Measurements from ENCODE around the gene RNU6-9.

DNA sequence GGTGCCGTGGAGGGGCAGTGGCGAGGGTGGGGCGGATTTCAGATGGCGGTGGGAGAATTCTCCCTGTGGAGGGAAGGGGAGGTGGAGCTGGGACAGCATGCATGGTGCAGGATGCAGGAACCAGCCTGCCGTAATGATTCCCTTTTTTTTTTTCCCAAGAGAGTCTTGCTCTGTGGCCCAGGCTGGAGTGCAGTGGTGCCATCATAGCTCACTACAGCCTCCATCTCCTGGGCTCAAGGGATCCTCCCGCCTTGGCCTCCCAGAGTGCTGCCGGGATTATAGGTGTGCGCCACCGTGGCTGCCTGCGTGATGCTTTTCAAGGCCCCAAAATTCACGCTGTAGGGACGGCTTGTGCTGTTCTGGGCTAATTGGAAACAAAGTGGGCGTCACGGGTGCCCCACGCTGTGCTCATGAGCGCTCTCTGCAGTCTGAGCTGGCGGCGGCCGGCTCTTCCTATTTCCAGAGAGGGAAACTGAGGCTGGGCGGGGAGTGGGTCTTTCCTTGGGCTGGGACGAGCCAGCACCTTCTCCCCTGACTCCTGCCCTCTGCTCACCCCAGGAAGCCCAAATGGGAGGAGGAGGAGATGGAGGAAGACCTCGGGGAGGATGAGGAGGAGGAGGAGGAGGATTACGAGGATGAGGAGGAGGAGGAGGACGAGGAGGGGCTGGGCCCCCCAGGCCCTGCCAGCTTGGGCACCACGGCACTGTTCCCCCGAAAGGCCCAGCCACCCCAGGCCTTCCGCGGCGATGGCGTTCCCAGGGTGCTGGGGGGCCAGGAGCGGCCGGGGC lies 38.8 kb downstream of the RNU6-9 start:
- TF ChIP-seq POLR2AphosphoS5 (IDR thresholded peaks at IDR 0.05; ENCODE audit: low read depth, low read length) (no peak), REST (IDR thresholded peaks at IDR 0.05; ENCODE audit: insufficient read depth in 1 of 2, low read depth in 2 of 2, low read length in 2 of 2) (no peak), TAF1 (IDR thresholded peaks at IDR 0.05; ENCODE audit: borderline replicate concordance, insufficient read depth, low read length) (no peak)
